Measurements from ENCODE around the gene SIX2.

- TF ChIP-seq, protein P1, sequence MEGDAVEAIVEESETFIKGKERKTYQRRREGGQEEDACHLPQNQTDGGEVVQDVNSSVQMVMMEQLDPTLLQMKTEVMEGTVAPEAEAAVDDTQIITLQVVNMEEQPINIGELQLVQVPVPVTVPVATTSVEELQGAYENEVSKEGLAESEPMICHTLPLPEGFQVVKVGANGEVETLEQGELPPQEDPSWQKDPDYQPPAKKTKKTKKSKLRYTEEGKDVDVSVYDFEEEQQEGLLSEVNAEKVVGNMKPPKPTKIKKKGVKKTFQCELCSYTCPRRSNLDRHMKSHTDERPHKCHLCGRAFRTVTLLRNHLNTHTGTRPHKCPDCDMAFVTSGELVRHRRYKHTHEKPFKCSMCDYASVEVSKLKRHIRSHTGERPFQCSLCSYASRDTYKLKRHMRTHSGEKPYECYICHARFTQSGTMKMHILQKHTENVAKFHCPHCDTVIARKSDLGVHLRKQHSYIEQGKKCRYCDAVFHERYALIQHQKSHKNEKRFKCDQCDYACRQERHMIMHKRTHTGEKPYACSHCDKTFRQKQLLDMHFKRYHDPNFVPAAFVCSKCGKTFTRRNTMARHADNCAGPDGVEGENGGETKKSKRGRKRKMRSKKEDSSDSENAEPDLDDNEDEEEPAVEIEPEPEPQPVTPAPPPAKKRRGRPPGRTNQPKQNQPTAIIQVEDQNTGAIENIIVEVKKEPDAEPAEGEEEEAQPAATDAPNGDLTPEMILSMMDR (conservative IDR thresholded peaks at IDR 0.05; ENCODE audit: low read length): no peak
- no peak for TF ChIP-seq EZH2phosphoT487 (IDR thresholded peaks at IDR 0.05; ENCODE audit: borderline replicate concordance)
Measured at GRCh38 chr2:45007961-45008295, 1.3 kb downstream of the SIX2 start.
